B cell (primary cell): Measurements from ENCODE around the gene PTCD2. TPM values are rescaled to one million over a fixed set of nuclear protein-coding genes. Genes with fewer than 3 reads are reported as not detected.

ENCODE experiments used
- ATAC-seq: fragments of 200-7000 bp; cut with Tn5 transposase; one replicate; pipeline ENCODE4 v1.10.0; 2021; ENCODE audit warnings: low read depth, mild to moderate bottlenecking, moderate number of reproducible peaks, moderate library complexity
- CTCF ChIA-PET: fragments of 350-600 bp; sonication (Branson Sonifier 250); formaldehyde crosslinking; loops from one replicate; lab custom pipeline; 2021; ENCODE audit warnings: antibody characterized with exemption, inconsistent platforms; lab: Charles Lee
- POLR2A ChIA-PET: fragments of 350-600 bp; sonication (Branson Sonifier 250); formaldehyde crosslinking; loops from one replicate; lab custom pipeline; 2021; ENCODE audit warnings: antibody characterized with exemption; lab: Charles Lee
- DNase-seq: peaks from one replicate; pipeline ENCODE4 v3.0.0; 2013
- H2AFZ ChIP-seq: 2 replicates; pipeline ENCODE4 v1.6.1; 2012; ENCODE audit warnings: mild to moderate bottlenecking, low read depth, low read length; ENCODE audit not compliant: insufficient read depth, poor library complexity, severe bottlenecking
- H3K27ac ChIP-seq, 2 donors: 1 replicate in 1 of 2; 2 replicates in 1 of 2; pipeline ENCODE4 v1.5.1; 2012 to 2013; ENCODE audit warnings: low read length in 2 of 2, mild to moderate bottlenecking in 2 of 2, moderate library complexity in 1 of 2
- H3K27me3 ChIP-seq, 4 experiments: fragments of 200-600 bp in 1 of 4; sonication (generic) in 1 of 4; replicated peaks in 1 of 4; 1 replicate in 2 of 4; 2 replicates in 2 of 4; pipeline versions ENCODE4 v1.6.1 to v1.7.0; 2013 to 2016; ENCODE audit warnings: low read length in 3 of 4, mild to moderate bottlenecking in 2 of 4, mixed read lengths in 1 of 4, moderate library complexity in 1 of 4; ENCODE audit not compliant: insufficient read depth in 4 of 4, control insufficient read depth in 3 of 4; ENCODE audit errors: control extremely low read depth in 1 of 4
- H3K36me3 ChIP-seq, 2 experiments: replicated peaks in 1 of 2; 1 replicate in 1 of 2; 2 replicates in 1 of 2; pipeline versions ENCODE4 v1.6.1 to v1.7.1; 2013; ENCODE audit warnings: low read length in 1 of 2; ENCODE audit not compliant: insufficient read depth in 2 of 2, control insufficient read depth in 1 of 2; ENCODE audit errors: control extremely low read depth in 1 of 2, extremely low read depth in 1 of 2
- H3K4me1 ChIP-seq, 2 donors: fragments of 200-600 bp in 1 of 2; sonication (generic) in 1 of 2; 1 replicate in 1 of 2; 2 replicates in 1 of 2; pipeline versions ENCODE4 v1.5.1 to v1.6.1; 2013 to 2017; ENCODE audit warnings: low read length in 2 of 2; ENCODE audit not compliant: control insufficient read depth in 2 of 2, insufficient read depth in 2 of 2
- H3K4me2 ChIP-seq: replicated peaks from 2 replicates; pipeline ENCODE3; 2012; ENCODE audit warnings: mild to moderate bottlenecking, low read depth, low read length; ENCODE audit not compliant: poor library complexity, severe bottlenecking
- H3K4me3 ChIP-seq, 5 experiments: fragments of 200-600 bp in 1 of 5; sonication (generic) in 1 of 5; 1 replicate in 3 of 5; 2 replicates in 2 of 5; pipeline versions ENCODE4 v1.5.1 to v1.7.0; 2011 to 2016; ENCODE audit warnings: low read length in 4 of 5, mild to moderate bottlenecking in 4 of 5, low read depth in 2 of 5, control low read depth in 1 of 5, moderate library complexity in 1 of 5; ENCODE audit not compliant: insufficient read depth in 1 of 5; ENCODE audit errors: control extremely low read depth in 1 of 5, extremely low read depth in 1 of 5
- H3K79me2 ChIP-seq: fragments of 200-600 bp; sonication (generic); one replicate; pipeline ENCODE4 v1.6.0; 2016; ENCODE audit warnings: low read length; ENCODE audit not compliant: control insufficient read depth, insufficient read depth
- H3K9ac ChIP-seq: fragments of 200-600 bp; sonication (generic); 2 replicates; pipeline ENCODE4 v1.6.1; 2017; ENCODE audit warnings: mild to moderate bottlenecking, low read length, moderate library complexity
- H3K9me3 ChIP-seq, 3 donors: one replicate each; pipeline versions ENCODE4 v1.6.1 to v1.7.1; 2013; ENCODE audit warnings: low read length in 2 of 3; ENCODE audit not compliant: control insufficient read depth in 2 of 3, insufficient read depth in 1 of 3; ENCODE audit errors: control extremely low read depth in 1 of 3
- H4K20me1 ChIP-seq: 2 replicates; pipeline ENCODE4 v1.6.0; 2012; ENCODE audit warnings: mild to moderate bottlenecking, low read length; ENCODE audit not compliant: insufficient read depth, control insufficient read depth, poor library complexity, severe bottlenecking
- H3K27ac Mint-ChIP-seq: one replicate; pipeline ENCODE4 v1.8.0; 2021; ENCODE audit warnings: mixed read lengths
- H3K27me3 Mint-ChIP-seq: one replicate; pipeline ENCODE4 v1.8.0; 2021; ENCODE audit warnings: mixed read lengths
- H3K4me1 Mint-ChIP-seq: one replicate; pipeline ENCODE4 v1.8.0; 2021; ENCODE audit warnings: mixed read lengths
- H3K4me3 Mint-ChIP-seq: one replicate; pipeline ENCODE4 v1.8.0; 2021; ENCODE audit warnings: mixed read lengths
- H3K9me3 Mint-ChIP-seq: one replicate; pipeline ENCODE4 v1.8.0; 2022; ENCODE audit warnings: mixed read lengths; ENCODE audit not compliant: insufficient read depth
- EZH2 ChIP-seq: IDR thresholded peaks from 2 replicates; pipeline ENCODE4 v1.6.1; 2012; ENCODE audit warnings: borderline replicate concordance, low read depth, mild to moderate bottlenecking, moderate library complexity, low read length; ENCODE audit not compliant: insufficient read depth, poor library complexity, severe bottlenecking
- WGBS: methylation state at CpG from one replicate; pipeline ENCODE4 v1.1.5; 2013; ENCODE audit warnings: missing lambda C conversion rate; ENCODE audit not compliant: insufficient coverage; 5-methylcytosine and 5-hydroxymethylcytosine counted together
- intact Hi-C: fragments of 100-400 bp; cut with micrococcal nuclease; formaldehyde crosslinking; loops from one replicate; pipeline ENCODE4 v1.10.0; 2022
- polyA plus RNA-seq: library from polyadenylated mRNA; depleted of rRNA; stranded (reverse); fragments of >200 nt; gene quantifications from 2 replicates; pipeline ENCODE4 v1.2.3, GENCODE V29; 2012
- total RNA-seq, 2 donors: library from RNA; stranded (reverse); fragments of 120-200 nt in 1 of 2; gene quantifications; 1 replicate in 1 of 2; 2 replicates in 1 of 2; pipeline versions ENCODE4 v1.2.3 to v1.2.4, GENCODE V29; 2013 to 2022
- TF ChIP-seq, protein P1 (sequence below): fragments of 200-600 bp; IDR thresholded peaks from one replicate; pipeline ENCODE4 v1.8.0; 2022; ENCODE audit warnings: antibody characterized with exemption, mild to moderate bottlenecking

PTCD2 gene
- total and polyA plus RNA-seq, 2 donors (not counting 1 experiment from before 2014, with no cell fraction given) = 3.7 to 10.5 TPM

DNA sequence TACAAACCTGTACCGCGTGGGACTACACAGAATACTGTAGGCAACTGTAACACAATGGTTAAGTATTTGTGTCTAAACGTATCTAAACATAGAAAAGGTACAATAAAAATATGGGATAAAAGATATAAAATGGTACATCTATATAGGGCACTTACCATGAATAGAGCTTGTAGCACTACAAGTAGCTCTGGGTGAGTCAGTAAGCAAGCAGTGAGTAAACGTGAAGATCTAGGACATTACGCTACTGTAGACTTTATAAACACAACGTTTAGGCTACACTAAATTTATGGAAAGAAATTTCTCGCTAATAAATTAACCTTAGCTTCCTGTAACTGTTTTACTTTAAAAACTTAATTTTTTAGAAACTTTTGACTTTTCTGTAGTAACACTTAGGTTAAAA, 46.6 kb upstream of the PTCD2 start:
- Histone ChIP-seq H3K27ac (no peak overlapping the region), H3K79me2 (peaks cover 19% of the 10 kb centered on the region), H4K20me1 (no peaks in the 10 kb centered on the region), H3K4me3 (no peak overlapping the region), H3K9ac (no peak overlapping the region), H3K9me3 (peaks cover 0 to 4% (median 2%) of the 10 kb centered on the region in 3 donors), H2AFZ (no peak overlapping the region), H3K4me1 (no peaks in the 10 kb centered on the region), H3K4me2 (no peak overlapping the region), H3K36me3 (peaks cover 0 to 4% of the 10 kb centered on the region in 2 experiments), H3K27me3 (no peaks in the 10 kb centered on the region)
- CTCF ChIA-PET = no interaction called here
- POLR2A ChIA-PET = no interaction called here
- intact Hi-C loops = no loop called here
- Mint-ChIP-seq H3K9me3 (no peaks in the 10 kb centered on the region), H3K4me3 (no peak overlapping the region), H3K27me3 (no peaks in the 10 kb centered on the region), H3K27ac (no peak overlapping the region), H3K4me1 (peaks cover 5% of the 10 kb centered on the region)
- TF ChIP-seq, protein P1, sequence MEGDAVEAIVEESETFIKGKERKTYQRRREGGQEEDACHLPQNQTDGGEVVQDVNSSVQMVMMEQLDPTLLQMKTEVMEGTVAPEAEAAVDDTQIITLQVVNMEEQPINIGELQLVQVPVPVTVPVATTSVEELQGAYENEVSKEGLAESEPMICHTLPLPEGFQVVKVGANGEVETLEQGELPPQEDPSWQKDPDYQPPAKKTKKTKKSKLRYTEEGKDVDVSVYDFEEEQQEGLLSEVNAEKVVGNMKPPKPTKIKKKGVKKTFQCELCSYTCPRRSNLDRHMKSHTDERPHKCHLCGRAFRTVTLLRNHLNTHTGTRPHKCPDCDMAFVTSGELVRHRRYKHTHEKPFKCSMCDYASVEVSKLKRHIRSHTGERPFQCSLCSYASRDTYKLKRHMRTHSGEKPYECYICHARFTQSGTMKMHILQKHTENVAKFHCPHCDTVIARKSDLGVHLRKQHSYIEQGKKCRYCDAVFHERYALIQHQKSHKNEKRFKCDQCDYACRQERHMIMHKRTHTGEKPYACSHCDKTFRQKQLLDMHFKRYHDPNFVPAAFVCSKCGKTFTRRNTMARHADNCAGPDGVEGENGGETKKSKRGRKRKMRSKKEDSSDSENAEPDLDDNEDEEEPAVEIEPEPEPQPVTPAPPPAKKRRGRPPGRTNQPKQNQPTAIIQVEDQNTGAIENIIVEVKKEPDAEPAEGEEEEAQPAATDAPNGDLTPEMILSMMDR = no peak
- TF ChIP-seq EZH2 = no peak
- DNase-seq = no peak
- WGBS = no CpG with 5 or more reads among the region's 7 CpGs
- no peak for ATAC-seq

GRCh38 chr5:72276219-72276752, 43.9 kb upstream of the PTCD2 start:
- ChIA-PET CTCF (no interaction called here), POLR2A (no interaction called here)
- no peaks in the 10 kb centered on the region for H3K4me1 ChIP-seq
- H3K4me2 ChIP-seq = no peak overlapping the region
- H4K20me1 ChIP-seq = no peaks in the 10 kb centered on the region
- no peaks in the 10 kb centered on the region for H3K27me3 ChIP-seq
- peaks cover 0 to 4% of the 10 kb centered on the region in 2 experiments for H3K36me3 ChIP-seq
- no CpG with 5 or more reads among the region's 3 CpGs for WGBS
- no peak overlapping the region for H3K4me3 ChIP-seq
- Mint-ChIP-seq H3K4me1 (peaks cover 3% of the 10 kb centered on the region), H3K27ac (no peak overlapping the region), H3K9me3 (no peaks in the 10 kb centered on the region), H3K4me3 (no peak overlapping the region), H3K27me3 (no peaks in the 10 kb centered on the region)
- peaks cover 16% of the 10 kb centered on the region for H3K79me2 ChIP-seq
- no peak overlapping the region for H2AFZ ChIP-seq
- H3K9me3 ChIP-seq = peaks cover 0 to 4% (median 2%) of the 10 kb centered on the region in 3 donors
- no peak overlapping the region for H3K9ac ChIP-seq
- intact Hi-C loops = no loop called here
- no peak for ATAC-seq
- no peak for DNase-seq
- TF ChIP-seq EZH2 = no peak
- TF ChIP-seq, protein P1 = no peak
- no peak overlapping the region for H3K27ac ChIP-seq
